Gastrocnemius medialis (tissue), 4 donors: ENCODE measurements around the gene PTCH2. TPM values are rescaled to one million over a fixed set of nuclear protein-coding genes. Genes with fewer than 3 reads are reported as not detected.
A peak's percentile ranks its signal among the peaks of the same experiment; 100 is the strongest.

Experiments used
- ATAC-seq, 2 donors: fragments of 150-250 bp; one replicate each; pipeline ENCODE4 v1.9.1; 2016
- DNase-seq, 2 donors: peaks; one replicate each; pipeline ENCODE4 v3.0.0-alpha.2; 2019
- H3K27ac ChIP-seq, 4 donors: fragments of 200-600 bp; sonication (generic); 1 replicate in 1 of 4; 2 replicates in 3 of 4; pipeline ENCODE4 v1.5.1; 2016 to 2018; ENCODE audit warnings: mild to moderate bottlenecking in 2 of 4, moderate library complexity in 1 of 4
- H3K27me3 ChIP-seq, 3 donors: fragments of 200-600 bp; sonication (generic) in 2 of 3; 1 replicate in 1 of 3; 2 replicates in 2 of 3; pipeline versions ENCODE4 v1.5.1 to v1.6.0; 2016 to 2019; ENCODE audit warnings: mild to moderate bottlenecking in 1 of 3, moderate library complexity in 1 of 3
- H3K36me3 ChIP-seq, 2 donors: fragments of 200-600 bp; sonication (generic) in 1 of 2; one replicate each; pipeline ENCODE4 v1.5.1; 2017 to 2018
- H3K4me1 ChIP-seq, 2 donors: fragments of 200-600 bp; sonication (generic) in 1 of 2; one replicate each; pipeline ENCODE4 v1.5.1; 2016 to 2017; ENCODE audit warnings: mild to moderate bottlenecking in 2 of 2
- H3K4me3 ChIP-seq, 4 donors: fragments of 200-600 bp; sonication (generic) in 3 of 4; 1 replicate in 1 of 4; 2 replicates in 3 of 4; pipeline ENCODE4 v1.5.1; 2016 to 2019; ENCODE audit warnings: mild to moderate bottlenecking in 2 of 4
- H3K9me3 ChIP-seq, 3 donors: fragments of 200-600 bp; sonication (generic) in 2 of 3; 1 replicate in 1 of 3; 2 replicates in 2 of 3; pipeline ENCODE4 v1.5.1; 2016 to 2019
- CTCF ChIP-seq, 5 experiments: fragments of 450-650 bp in 3 of 5; fragments of 200-600 bp in 2 of 5; sonication (generic) in 2 of 5; IDR thresholded peaks in 4 of 5; conservative IDR thresholded peaks in 1 of 5; 1 replicate in 4 of 5; 2 replicates in 1 of 5; pipeline ENCODE4 v1.5.1; 2016 to 2019; ENCODE audit warnings: antibody characterized with exemption in 5 of 5, mild to moderate bottlenecking in 3 of 5, moderate library complexity in 3 of 5
- POLR2A ChIP-seq, 2 donors: fragments of 450-650 bp; IDR thresholded peaks; one replicate each; pipeline ENCODE4 v1.6.1; 2017; ENCODE audit warnings: antibody characterized with exemption in 2 of 2, mild to moderate bottlenecking in 2 of 2, moderate library complexity in 2 of 2
- in situ Hi-C, 4 donors: fragments of 200-750 bp; cut with MboI; loops; one replicate each; pipeline versions ENCODE4 v1.15.0 to v1.8.0; 2017; ENCODE audit warnings: low sequenced_read_pairs in 4 of 4
- intact Hi-C: fragments of 100-400 bp; cut with DNase I; formaldehyde crosslinking; loops from one replicate; pipeline ENCODE4 v1.15.1; 2023; ENCODE audit warnings: low total_unique reads
- total RNA-seq, 4 donors: library from RNA; depleted of rRNA; stranded (reverse); fragments of >200 nt; gene quantifications; one replicate each; pipeline versions ENCODE4 v1.1.0 to v1.2.3, GENCODE V29; 2016

Gene PTCH2
- total RNA-seq, 4 donors from 2014 or later: 0.10 to 0.56 (median 0.20) TPM

GRCh38 chr1:44820328-44821239, 22.5 kb downstream of the PTCH2 start:
- H3K27me3 ChIP-seq: no peaks in the 10 kb centered on the region
- H3K9me3 ChIP-seq: no peaks in the 10 kb centered on the region
- no peak for TF ChIP-seq CTCF (IDR thresholded peaks at IDR 0.05 in 4 of 5, conservative IDR thresholded peaks at IDR 0.05 in 1 of 5)
- ATAC-seq (peak; percentile 15 to 44), DNase-seq (no peak)
- H3K27ac ChIP-seq: peak overlapping the region; percentile 86 to 91 (median 89)
- in situ Hi-C loops (no loop called here), intact Hi-C loops (loop anchor here (1.0 to 5.0 kb wide), 2 partner anchors 33 to 89 kb away; partner anchors contain the start of genes BEST4 and RNU5D-1)
- H3K4me3 ChIP-seq: peak overlapping the region; percentile 46 to 70 (median 64)
- H3K4me1 ChIP-seq: peaks cover 6 to 13% of the 10 kb centered on the region in 2 donors
- no peaks in the 10 kb centered on the region for H3K36me3 ChIP-seq

- ATAC-seq (peak; percentile 83 to 89), DNase-seq (peak; percentile 66 to 85)
- Histone ChIP-seq H3K9me3 (no peaks in the 10 kb centered on the region), H3K27ac (peak overlapping the region; percentile 86 to 91 (median 89)), H3K27me3 (no peaks in the 10 kb centered on the region), H3K4me1 (peaks cover 6 to 13% of the 10 kb centered on the region in 2 donors), H3K36me3 (no peaks in the 10 kb centered on the region), H3K4me3 (peak overlapping the region; percentile 46 to 70 (median 64))
- TF ChIP-seq CTCF (IDR thresholded peaks at IDR 0.05 in 4 of 5, conservative IDR thresholded peaks at IDR 0.05 in 1 of 5): no peak
- peak; percentile 92 to 94 for TF ChIP-seq POLR2A (IDR thresholded peaks at IDR 0.05)
- intact Hi-C loops (loop anchor here (1.0 to 5.0 kb wide), 3 partner anchors 19 to 88 kb away; partner anchors contain the start of genes BEST4, PLK3 and RNU5D-1), in situ Hi-C loops (no loop called here)
These were observed 23.3 kb downstream of the PTCH2 start for GRCh38 chr1:44819608-44820327.

- peaks cover 8 to 13% of the 10 kb centered on the region in 2 donors for H3K4me1 ChIP-seq
- no peaks in the 10 kb centered on the region for H3K9me3 ChIP-seq
- intact Hi-C loops (loop anchor here (2.0 kb wide), 1 partner anchor 18 kb away; the partner anchor contains the start of gene PLK3), in situ Hi-C loops (no loop called here)
- H3K27me3 ChIP-seq: no peaks in the 10 kb centered on the region
- H3K36me3 ChIP-seq: no peaks in the 10 kb centered on the region
- H3K4me3 ChIP-seq: peak overlapping the region; percentile 46 to 70 (median 64)
- peak; percentile 10 to 18 for ATAC-seq
- TF ChIP-seq CTCF (IDR thresholded peaks at IDR 0.05 in 4 of 5, conservative IDR thresholded peaks at IDR 0.05 in 1 of 5) (no peak), POLR2A (IDR thresholded peaks at IDR 0.05) (no peak)
- DNase-seq: no peak
- peak overlapping the region; percentile 86 to 91 (median 89) for H3K27ac ChIP-seq
These were observed 23.9 kb downstream of the PTCH2 start for GRCh38 chr1:44819196-44819607.

- Histone ChIP-seq H3K4me1 (peaks cover 15 to 19% of the 10 kb centered on the region in 2 donors), H3K36me3 (no peaks in the 10 kb centered on the region), H3K4me3 (no peak overlapping the region), H3K9me3 (no peaks in the 10 kb centered on the region), H3K27ac (peak overlapping the region in 1 of 4 donors; percentile 86), H3K27me3 (no peaks in the 10 kb centered on the region)
- ATAC-seq: no peak
- no peak for DNase-seq
- intact Hi-C loops (loop anchor here (2.0 kb wide), 1 partner anchor 17 kb away; the partner anchor contains the start of gene PLK3), in situ Hi-C loops (no loop called here)
- no peak for TF ChIP-seq CTCF (IDR thresholded peaks at IDR 0.05 in 4 of 5, conservative IDR thresholded peaks at IDR 0.05 in 1 of 5)
These were observed 25.1 kb downstream of the PTCH2 start for GRCh38 chr1:44817771-44818495.
